ENCODE results near the gene BBS9. TPM values are rescaled to one million over a fixed set of nuclear protein-coding genes. Genes with fewer than 3 reads are reported as not detected.

The BBS9 gene
- total and polyA plus RNA-seq, 2 of the 4 experiments (the other 2 are of a cell fraction), result 7.9 to 9.5 TPM

- H2AK5ac ChIP-seq (ENCODE audit: low read depth, low read length), result no peak overlapping the region
- no peak overlapping the region for H4K8ac ChIP-seq (ENCODE audit: low read depth in 2 of 2, low read length in 2 of 2)
- H3K79me1 ChIP-seq (ENCODE audit: low read depth in 1 of 2, low read length in 2 of 2), result no peaks in the 10 kb centered on the region
- H2BK15ac ChIP-seq (ENCODE audit: low read depth, low read length), result no peak overlapping the region
- no peaks in the 10 kb centered on the region for H3K27me3 ChIP-seq (ENCODE audit: control insufficient read depth, insufficient read depth, low read length)
- H4K91ac ChIP-seq (ENCODE audit: insufficient read depth, low read depth, low read length), result no peak overlapping the region
- H2BK120ac ChIP-seq (ENCODE audit: low read depth, low read length), result no peak overlapping the region
- dilution Hi-C loops (cut with HindIII; ENCODE audit: low sequenced_read_pairs, unreplicated experiment), result no loop called here
- ChIA-PET POLR2A (ENCODE audit: unreplicated experiment) (no interaction called here), CTCF (no interaction called here)
- H3K36me3 ChIP-seq (ENCODE audit: control insufficient read depth, insufficient read depth, low read length), result no peaks in the 10 kb centered on the region
- no peak overlapping the region for H2AK9ac ChIP-seq (replicated peaks; ENCODE audit: low read depth, low read length, poor library complexity)
- no peak overlapping the region for H3K4me2 ChIP-seq (ENCODE audit: low read depth, low read length)
- H4K20me1 ChIP-seq (ENCODE audit: insufficient read depth, low read length), result no peaks in the 10 kb centered on the region
- intact Hi-C loops (cut with micrococcal nuclease), result no loop called here
- no peak overlapping the region for H2BK20ac ChIP-seq (ENCODE audit: low read depth, low read length)
- no TSS peak for BruUV-seq (replicated peaks)
- peak; percentile 23 for DNase-seq
- H3K9ac ChIP-seq (ENCODE audit: low read depth, low read length), result no peak overlapping the region
- WGBS, 2 experiments (ENCODE audit: extremely low coverage in 2 of 2, insufficient read length in 1 of 2), result 17% methylated on average over 1 of the region's 4 CpGs; no CpG with 5 or more reads in 1 of the 2 experiments
- no peak overlapping the region for H3K18ac ChIP-seq (ENCODE audit: low read depth, low read length)
- H2AFZ ChIP-seq (replicated peaks; ENCODE audit: low read length, poor library complexity), result no peak overlapping the region
- no peak overlapping the region for H2BK5ac ChIP-seq (ENCODE audit: low read depth, low read length, poor library complexity, severe bottlenecking)
- ATAC-seq (ENCODE audit: low read depth), result no peak
- no peak overlapping the region for H3K56ac ChIP-seq (ENCODE audit: extremely low read depth, insufficient read depth, low read length)
- no peaks in the 10 kb centered on the region for H3K9me3 ChIP-seq (ENCODE audit: control insufficient read depth, insufficient read depth, low read length)
- H3K27ac ChIP-seq (ENCODE audit: insufficient read depth, low read length), result no peak overlapping the region
- H3K14ac ChIP-seq (replicated peaks; ENCODE audit: low read depth, low read length), result no peak overlapping the region
- H3K4me1 ChIP-seq (ENCODE audit: control insufficient read depth, insufficient read depth, low read length), result no peaks in the 10 kb centered on the region
- no peak for TF ChIP-seq MXI1 (IDR thresholded peaks at IDR 0.05; ENCODE audit: borderline replicate concordance, low read depth, low read length)
- no peak for TF ChIP-seq CEBPB (IDR thresholded peaks at IDR 0.05; ENCODE audit: low read depth, low read length)
- no peak; the same call in 1 of the 2 replicates for TF ChIP-seq FOS (IDR thresholded peaks at IDR 0.05; ENCODE audit: low read depth, low read length)
- TF ChIP-seq USF2 (IDR thresholded peaks at IDR 0.05; ENCODE audit: low read depth, low read length), result no peak
- TF ChIP-seq SMC3 (IDR thresholded peaks at IDR 0.05; ENCODE audit: low read depth, low read length), result no peak
- no peak for TF ChIP-seq RFX5 (IDR thresholded peaks at IDR 0.05; ENCODE audit: low read depth, low read length)
- no peak for TF ChIP-seq RCOR1 (IDR thresholded peaks at IDR 0.05; ENCODE audit: insufficient replicate concordance, low read length)
- no peak for TF ChIP-seq RAD21 (IDR thresholded peaks at IDR 0.05; ENCODE audit: low read length)
- H4K5ac ChIP-seq (ENCODE audit: low read depth, low read length), result no peak overlapping the region
- in situ Hi-C loops (cut with MboI; ENCODE audit: low sequenced_read_pairs), result no loop called here
- no peak overlapping the region for H3K4me3 ChIP-seq (ENCODE audit: insufficient read depth, low read depth, low read length)
- H3K9me1 ChIP-seq (ENCODE audit: insufficient read depth, low read length), result no peaks in the 10 kb centered on the region
- H3K23ac ChIP-seq (ENCODE audit: low read depth, low read length), result no peak overlapping the region
- no peak overlapping the region for H3K4ac ChIP-seq (ENCODE audit: low read depth, low read length)
Observed at GRCh38 chr7:33485747-33486493, 356.6 kb downstream of the BBS9 start.
